H1 (cell line): ENCODE results near the gene TDRKH. TPM values are rescaled to one million over a fixed set of nuclear protein-coding genes. Genes with fewer than 3 reads are reported as not detected.

ENCODE experiments used
- ASH2L ChIP-seq: fragments of 200-600, 300-600 bp; sonication (generic); IDR thresholded peaks from one replicate; pipeline ENCODE4 v1.7.1; 2017; ENCODE audit warnings: low read length
- CREB1 ChIP-seq: IDR thresholded peaks from 2 replicates; pipeline ENCODE4 v1.6.1; 2012; ENCODE audit warnings: inconsistent platforms
- CTBP2 ChIP-seq: IDR thresholded peaks from 2 replicates; pipeline ENCODE4 v1.7.0; 2011; ENCODE audit warnings: borderline replicate concordance, mild to moderate bottlenecking, moderate library complexity, mixed read lengths, low read length; ENCODE audit not compliant: insufficient read depth, insufficient read length
- KDM4A ChIP-seq: IDR thresholded peaks from one replicate; pipeline ENCODE4 v1.7.1; 2012; ENCODE audit warnings: low read depth, mild to moderate bottlenecking, moderate library complexity, low read length, inconsistent platforms; ENCODE audit not compliant: severe bottlenecking
- PHF8 ChIP-seq: fragments of 200-600 bp; sonication (generic); conservative IDR thresholded peaks from 2 replicates; pipeline ENCODE4 v1.7.1; 2012; ENCODE audit warnings: low read depth, mild to moderate bottlenecking, inconsistent platforms, low read length, moderate library complexity
- POLR2A ChIP-seq, 2 experiments: IDR thresholded peaks; 1 replicate in 1 of 2; 2 replicates in 1 of 2; pipeline ENCODE4 v1.6.1; 2011; ENCODE audit warnings: low read depth in 2 of 2, low read length in 2 of 2, mild to moderate bottlenecking in 2 of 2; ENCODE audit errors: control extremely low read depth in 1 of 2
- SRF ChIP-seq: IDR thresholded peaks from 2 replicates; pipeline ENCODE4 v1.6.1; 2011; ENCODE audit warnings: mild to moderate bottlenecking, low read depth, low read length, moderate library complexity
- TAF7 ChIP-seq: optimal IDR thresholded peaks from 2 replicates; pipeline ENCODE3; 2011; ENCODE audit warnings: low read depth, mild to moderate bottlenecking, inconsistent platforms, low read length, moderate library complexity, borderline replicate concordance
- TCF12 ChIP-seq: IDR thresholded peaks from 2 replicates; pipeline ENCODE4 v1.6.1; 2011; ENCODE audit warnings: low read depth, mild to moderate bottlenecking, low read length
- polyA plus RNA-seq, 7 experiments: library from polyadenylated mRNA; depleted of rRNA in 3 of 7; stranded (reverse) in 5 of 7; unstranded in 2 of 7; fragments of >200 nt in 5 of 7; fragments of 200-250 nt in 2 of 7; gene quantifications; 1 replicate in 5 of 7; 2 replicates in 1 of 7; 4 replicates in 1 of 7; pipeline versions ENCODE4 v1.2.1 to v1.2.3, GENCODE V29; 2011 to 2013; ENCODE audit warnings: missing spikeins in 2 of 7, mixed read lengths in 2 of 7
- total RNA-seq: library from RNA; stranded (reverse); fragmentation: NEBNext Ultra II Directional; extraction: Animal tissue kit (Norgen Biotek cat#: 25700); gene quantifications from 2 replicates; pipeline ENCODE4 v1.2.1, GENCODE V29; 2021
- TF ChIP-seq, protein P1 (sequence below): IDR thresholded peaks from 2 replicates; pipeline ENCODE4 v1.6.1; 2012; ENCODE audit warnings: inconsistent platforms

Gene TDRKH
- total and polyA plus RNA-seq, 2 of the 8 experiments (the other 6 are each of a cell fraction or from before 2014, with no cell fraction given), result 9.9 to 26.1 TPM

- TF ChIP-seq, protein P1, sequence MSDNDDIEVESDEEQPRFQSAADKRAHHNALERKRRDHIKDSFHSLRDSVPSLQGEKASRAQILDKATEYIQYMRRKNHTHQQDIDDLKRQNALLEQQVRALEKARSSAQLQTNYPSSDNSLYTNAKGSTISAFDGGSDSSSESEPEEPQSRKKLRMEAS, result peak; percentile 84; the same call in 1 of the 2 replicates
- peak; percentile 85 to 91 for TF ChIP-seq POLR2A (IDR thresholded peaks at IDR 0.05; ENCODE audit: control extremely low read depth in 1 of 2, low read depth in 2 of 2, low read length in 2 of 2)
- TF ChIP-seq CREB1, result no peak; the same call in none of the 2 replicates
- TF ChIP-seq TCF12, result no peak
- TF ChIP-seq ASH2L, result peak; percentile 66
- peak; percentile 60 for TF ChIP-seq TAF7
- peak; percentile 83 for TF ChIP-seq PHF8
- peak; percentile 31 for TF ChIP-seq CTBP2
- peak; percentile 61 for TF ChIP-seq KDM4A
- no peak for TF ChIP-seq SRF
Observed at GRCh38 chr1:151839457-151840403, 49.4 kb upstream of the TDRKH start, which contains the start of gene C2CD4D (continued).
